Ovary (tissue), 9 donors: Measurements from ENCODE around the gene SMAD4. TPM values are rescaled to one million over a fixed set of nuclear protein-coding genes. Genes with fewer than 3 reads are reported as not detected.

Experiments used
- DNase-seq, 5 donors: peaks; one replicate each; pipeline ENCODE4 v3.0.0-alpha.2; 2019 to 2020
- H3K27ac ChIP-seq, 2 donors: fragments of 200-600 bp; one replicate each; pipeline versions ENCODE4 v1.5.1 to v1.8.0; 2019 to 2022
- H3K27me3 ChIP-seq: fragments of 200-600 bp; one replicate; pipeline ENCODE4 v1.8.0; 2022
- H3K36me3 ChIP-seq: fragments of 200-600 bp; sonication (generic); one replicate; pipeline ENCODE4 v1.5.1; 2019
- H3K4me1 ChIP-seq: one replicate; pipeline ENCODE4 v1.8.1; 2013; ENCODE audit warnings: mild to moderate bottlenecking, moderate library complexity; ENCODE audit not compliant: insufficient read depth
- H3K4me3 ChIP-seq: fragments of 200-600 bp; sonication (generic); one replicate; pipeline ENCODE4 v1.5.1; 2017
- H3K9me3 ChIP-seq, 2 donors: fragments of 200-600 bp in 1 of 2; sonication (generic) in 1 of 2; one replicate each; pipeline versions ENCODE4 v1.5.1 to v1.8.1; 2013 to 2019; ENCODE audit warnings: mild to moderate bottlenecking in 1 of 2, moderate library complexity in 1 of 2
- EP300 ChIP-seq: sonication (generic); formaldehyde crosslinking; IDR thresholded peaks from one replicate; pipeline ENCODE4 v1.6.1; 2017; ENCODE audit warnings: antibody characterized with exemption
- POLR2A ChIP-seq: fragments of 450-650 bp; IDR thresholded peaks from one replicate; pipeline ENCODE4 v1.6.1; 2017; ENCODE audit warnings: antibody characterized with exemption, mild to moderate bottlenecking, moderate library complexity
- WGBS, 3 donors: extraction: QIAGEN DNeasy Blood & Tissue Kit in 1 of 3; methylation state at CpG; one replicate each; pipeline versions ENCODE4 v1.1.5 to v1.1.7; 2013 to 2017; 5-methylcytosine and 5-hydroxymethylcytosine counted together
- intact Hi-C, 4 donors: fragments of 100-400 bp; cut with DNase I; formaldehyde crosslinking; loops; one replicate each; pipeline versions ENCODE4 v1.11.0 to v1.15.1; 2022 to 2023
- polyA plus RNA-seq, 2 donors: library from polyadenylated mRNA; stranded (reverse); fragments of 200-250 nt in 1 of 2; fragments of 350-450 nt in 1 of 2; fragmentation: Illumina TruSeq in 1 of 2; extraction: RNeasy Lipid Tissue Mini Kit (QIAGEN cat#74804) in 1 of 2; gene quantifications; one replicate each; pipeline ENCODE4 v1.2.3, GENCODE V29; 2013 to 2014
- total RNA-seq, 7 donors: library from RNA; depleted of rRNA in 2 of 7; stranded (reverse); fragments of >200 nt in 2 of 7; fragmentation: NEBNext Ultra II Directional in 3 of 7; extraction: Animal tissue kit (Norgen Biotek cat#: 25700) in 3 of 7; gene quantifications; one replicate each; pipeline versions ENCODE4 v1.1.0 to v1.2.4, GENCODE V29; 2016 to 2023
- TF ChIP-seq, protein P1 (sequence below), 3 donors: fragments of 450-650 bp in 2 of 3; fragments of 200-600 bp in 1 of 3; IDR thresholded peaks; one replicate each; pipeline versions ENCODE4 v1.5.1 to v1.8.0; 2016 to 2022; ENCODE audit warnings: antibody characterized with exemption in 3 of 3, mild to moderate bottlenecking in 1 of 3
- donor health status: DM: no; HTN: no; CAD: no; lungs with moderate emphysema.
- donor health status: DM: no; HTN: no; CAD: no.
- donor health status: Bipolar disorder and iron deficiency.
- donor health status: DM: yes; HTN: yes; CAD: no.
- donor health status: DM: no; HTN: no; CAD: no.
- donor health status: DM: yes; HTN: yes; CAD: no.

SMAD4 gene
- total and polyA plus RNA-seq, 9 donors, result 38.5 to 159 (median 125) TPM

DNA sequence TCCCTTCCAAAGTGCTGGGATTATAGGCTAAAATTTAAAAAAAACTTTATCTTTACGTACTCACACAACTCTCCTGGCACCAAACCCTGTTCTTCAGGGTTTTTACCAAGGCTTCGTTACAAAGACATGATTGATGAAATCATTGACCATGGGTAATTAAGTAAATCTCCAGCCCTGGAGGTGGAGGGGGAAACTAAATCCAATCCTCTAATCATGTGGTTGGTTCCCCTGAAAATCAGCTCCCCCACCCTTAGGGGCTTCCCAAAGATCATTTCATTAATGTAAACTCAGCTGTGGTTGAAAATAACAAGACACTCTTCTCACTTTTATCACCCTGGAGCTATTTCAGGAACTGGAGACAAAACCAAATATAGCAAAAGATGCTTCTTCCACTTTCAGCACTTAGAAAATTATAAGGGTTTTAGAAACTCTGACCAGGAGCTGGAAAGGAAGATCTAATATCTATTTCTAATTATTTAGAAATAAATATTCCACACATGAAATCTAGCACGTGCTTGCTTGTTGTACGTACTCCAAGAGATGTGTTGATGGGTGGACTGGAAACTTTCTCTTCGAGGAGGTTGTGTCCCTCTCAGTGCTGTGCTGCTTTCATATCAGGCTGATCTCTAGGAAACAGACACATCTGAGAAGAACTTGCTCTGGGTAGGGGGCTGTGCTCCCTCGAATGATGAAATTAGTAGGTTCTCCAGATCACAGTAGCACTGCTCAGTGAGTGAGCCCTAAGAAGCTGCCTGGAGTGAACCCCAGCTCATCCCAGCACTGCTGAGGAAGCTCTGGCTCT lies 67.2 kb downstream of the SMAD4 start:
- intact Hi-C loops, result no loop called here
- no peak overlapping the region for H3K27ac ChIP-seq
- 30 to 41% (median 35%) methylated on average over 6 of the region's 6 CpGs for WGBS, 3 donors

DNA sequence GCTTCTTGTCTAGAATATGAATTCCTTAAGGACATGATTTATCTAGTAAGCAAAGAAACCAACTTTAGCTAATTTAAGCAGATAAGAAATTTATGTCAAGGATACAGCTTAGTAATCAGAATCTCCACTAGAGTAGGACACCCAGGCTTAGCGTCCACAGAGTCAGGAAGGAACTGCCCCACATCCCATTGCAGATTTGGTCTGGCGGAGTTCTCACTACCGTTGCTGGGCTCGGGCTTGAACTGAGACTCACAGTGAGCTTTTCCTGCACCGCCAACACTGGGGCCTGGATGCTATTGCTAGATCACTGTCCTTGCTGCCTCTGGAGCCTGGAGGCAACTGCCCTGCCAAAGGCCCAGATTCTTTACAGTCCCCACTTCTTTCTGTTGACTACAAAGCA lies 68.1 kb downstream of the SMAD4 start:
- no peaks in the 10 kb centered on the region for H3K27me3 ChIP-seq
- intact Hi-C loops, result no loop called here
- WGBS, 3 donors, result 62 to 76% (median 70%) methylated on average over 5 of the region's 5 CpGs
- no peak overlapping the region for H3K27ac ChIP-seq
- TF ChIP-seq, protein P1, sequence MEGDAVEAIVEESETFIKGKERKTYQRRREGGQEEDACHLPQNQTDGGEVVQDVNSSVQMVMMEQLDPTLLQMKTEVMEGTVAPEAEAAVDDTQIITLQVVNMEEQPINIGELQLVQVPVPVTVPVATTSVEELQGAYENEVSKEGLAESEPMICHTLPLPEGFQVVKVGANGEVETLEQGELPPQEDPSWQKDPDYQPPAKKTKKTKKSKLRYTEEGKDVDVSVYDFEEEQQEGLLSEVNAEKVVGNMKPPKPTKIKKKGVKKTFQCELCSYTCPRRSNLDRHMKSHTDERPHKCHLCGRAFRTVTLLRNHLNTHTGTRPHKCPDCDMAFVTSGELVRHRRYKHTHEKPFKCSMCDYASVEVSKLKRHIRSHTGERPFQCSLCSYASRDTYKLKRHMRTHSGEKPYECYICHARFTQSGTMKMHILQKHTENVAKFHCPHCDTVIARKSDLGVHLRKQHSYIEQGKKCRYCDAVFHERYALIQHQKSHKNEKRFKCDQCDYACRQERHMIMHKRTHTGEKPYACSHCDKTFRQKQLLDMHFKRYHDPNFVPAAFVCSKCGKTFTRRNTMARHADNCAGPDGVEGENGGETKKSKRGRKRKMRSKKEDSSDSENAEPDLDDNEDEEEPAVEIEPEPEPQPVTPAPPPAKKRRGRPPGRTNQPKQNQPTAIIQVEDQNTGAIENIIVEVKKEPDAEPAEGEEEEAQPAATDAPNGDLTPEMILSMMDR (IDR thresholded peaks at IDR 0.05), result no peak
- no peak for TF ChIP-seq EP300
- no peak for TF ChIP-seq POLR2A
- no peaks in the 10 kb centered on the region for H3K36me3 ChIP-seq
- no peak overlapping the region for H3K4me3 ChIP-seq
- no peaks in the 10 kb centered on the region for H3K9me3 ChIP-seq
- H3K4me1 ChIP-seq, result no peaks in the 10 kb centered on the region
- no peak for DNase-seq

More for the DNA sequence above, 67.2 kb downstream of the SMAD4 start:
- H3K9me3 ChIP-seq, result no peaks in the 10 kb centered on the region
- H3K27me3 ChIP-seq, result no peaks in the 10 kb centered on the region
- H3K36me3 ChIP-seq, result no peaks in the 10 kb centered on the region
- H3K4me3 ChIP-seq, result no peak overlapping the region
- TF ChIP-seq EP300 (no peak), POLR2A (no peak)
- TF ChIP-seq, protein P1 (IDR thresholded peaks at IDR 0.05), result no peak
- no peaks in the 10 kb centered on the region for H3K4me1 ChIP-seq
- DNase-seq, result no peak

DNA sequence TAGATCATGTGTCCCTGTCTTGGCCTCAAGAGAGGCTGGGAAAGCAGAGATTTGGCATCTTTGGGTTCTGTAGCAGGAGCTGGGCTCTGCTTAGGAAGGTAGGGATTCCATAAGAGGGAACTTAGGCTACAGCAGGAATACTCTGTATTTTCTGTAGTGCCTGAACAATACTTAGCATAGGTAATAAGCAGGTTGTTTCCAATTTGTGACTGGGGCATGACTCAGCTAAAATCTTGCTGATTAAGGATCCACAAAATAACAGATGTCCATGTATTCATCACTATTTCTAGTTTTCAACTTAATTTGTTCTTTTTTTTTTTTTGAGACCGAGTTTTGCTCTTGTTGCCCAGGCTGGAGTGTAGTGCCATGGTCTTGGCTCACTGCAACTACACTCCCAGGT lies 68.5 kb downstream of the SMAD4 start:
- Histone ChIP-seq H3K4me1 (no peaks in the 10 kb centered on the region), H3K9me3 (no peaks in the 10 kb centered on the region), H3K27me3 (no peaks in the 10 kb centered on the region), H3K4me3 (no peak overlapping the region), H3K27ac (no peak overlapping the region), H3K36me3 (no peaks in the 10 kb centered on the region)
- intact Hi-C loops, result no loop called here
- no peak for DNase-seq
- 92 to 100% (median 94%) methylated on average over 1 of the region's 1 CpG for WGBS, 3 donors
- no peak for TF ChIP-seq POLR2A
- TF ChIP-seq, protein P1 (IDR thresholded peaks at IDR 0.05), result no peak
- no peak for TF ChIP-seq EP300

DNA sequence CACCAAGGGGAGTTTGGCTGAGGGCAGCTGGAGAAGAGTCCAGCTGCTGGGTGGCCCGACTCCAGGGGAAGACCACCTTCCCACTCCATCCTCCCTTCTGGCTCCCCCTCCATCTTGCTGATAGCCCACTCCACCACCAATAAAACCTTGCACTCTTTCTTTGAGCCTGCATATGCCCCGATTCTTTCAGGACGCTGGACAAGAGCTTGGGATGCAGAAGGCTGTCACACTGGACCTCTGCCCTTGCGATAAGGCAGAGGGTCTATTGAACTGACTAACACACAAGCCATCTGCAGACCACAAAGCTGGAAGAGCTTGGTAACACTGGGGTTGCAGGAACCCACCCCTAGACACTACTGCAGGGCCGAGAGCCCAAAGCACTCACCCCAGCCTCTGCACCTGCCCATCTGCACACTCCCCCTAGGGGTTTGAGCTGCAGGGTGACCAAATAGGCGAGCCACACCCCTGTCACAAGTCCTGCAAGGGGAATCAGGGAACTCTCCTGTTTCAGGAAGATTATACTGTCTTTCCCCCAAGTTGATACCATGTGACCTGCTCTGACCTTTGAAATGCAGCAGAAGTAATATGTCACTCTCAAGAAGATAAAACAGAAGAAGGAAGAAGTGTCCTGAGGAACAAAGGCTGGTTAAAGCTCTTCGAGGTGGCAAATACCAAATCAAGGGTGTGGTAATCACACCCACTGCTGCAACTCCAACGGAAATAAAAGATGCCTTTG lies 70.5 kb downstream of the SMAD4 start:
- TF ChIP-seq POLR2A, result no peak
- TF ChIP-seq, protein P1 (IDR thresholded peaks at IDR 0.05), result no peak
- TF ChIP-seq EP300, result no peak
- intact Hi-C loops, result no loop called here
- H3K27me3 ChIP-seq, result no peaks in the 10 kb centered on the region
- no peak overlapping the region for H3K4me3 ChIP-seq
- H3K4me1 ChIP-seq, result no peaks in the 10 kb centered on the region
- H3K9me3 ChIP-seq, result no peaks in the 10 kb centered on the region
- no peak for DNase-seq
- no peak overlapping the region for H3K27ac ChIP-seq
- no peaks in the 10 kb centered on the region for H3K36me3 ChIP-seq
- 80 to 85% (median 83%) methylated on average over 8 of the region's 8 CpGs for WGBS, 3 donors
